Calu3 (cell line): ENCODE data around the gene ITGB4. TPM values are rescaled to one million over a fixed set of nuclear protein-coding genes. Genes with fewer than 3 reads are reported as not detected.

Experiments
- BruUV-seq: library from RNA; stranded (reverse); fragments of 400-500 nt; replicated peaks from 2 replicates; lab custom pipeline; 2021; lab: Mats Ljungman, UMichigan
- CTCF ChIA-PET: fragments of 300-600 bp; sonication (Branson Sonifier 250); formaldehyde crosslinking; loops from one replicate; lab custom pipeline; 2022; ENCODE audit warnings: antibody characterized with exemption; lab: Charles Lee
- DNase-seq: peaks from one replicate; pipeline ENCODE4 v3.0.0; 2022
- H3K27ac Mint-ChIP-seq: one replicate; pipeline ENCODE4 v1.8.0; 2022; ENCODE audit warnings: mixed read lengths; ENCODE audit not compliant: unreplicated experiment
- H3K27me3 Mint-ChIP-seq: one replicate; pipeline ENCODE4 v1.8.0; 2022; ENCODE audit warnings: mixed read lengths; ENCODE audit not compliant: unreplicated experiment
- H3K36me3 Mint-ChIP-seq: one replicate; pipeline ENCODE4 v1.8.0; 2022; ENCODE audit warnings: mild to moderate bottlenecking, moderate library complexity, mixed read lengths; ENCODE audit not compliant: insufficient read depth, unreplicated experiment
- H3K4me1 Mint-ChIP-seq: one replicate; pipeline ENCODE4 v1.8.0; 2022; ENCODE audit warnings: mild to moderate bottlenecking, low read depth, mixed read lengths; ENCODE audit not compliant: unreplicated experiment
- H3K4me3 Mint-ChIP-seq: one replicate; pipeline ENCODE4 v1.8.0; 2022; ENCODE audit warnings: mild to moderate bottlenecking, low read depth, moderate library complexity, mixed read lengths; ENCODE audit not compliant: unreplicated experiment
- H3K9me3 Mint-ChIP-seq: one replicate; pipeline ENCODE4 v1.8.0; 2022; ENCODE audit warnings: low read depth, mixed read lengths; ENCODE audit not compliant: unreplicated experiment
- intact Hi-C: fragments of 100-400 bp; cut with micrococcal nuclease; formaldehyde crosslinking; loops from one replicate; pipeline ENCODE4 v1.10.0; 2022; ENCODE audit not compliant: unreplicated experiment
- total RNA-seq: library from RNA; stranded (reverse); gene quantifications from 2 replicates; pipeline ENCODE4 v1.2.3, GENCODE V29; 2022
- TF ChIP-seq, protein P1 (sequence below): fragments of 200-600 bp; IDR thresholded peaks from one replicate; pipeline ENCODE4 v1.8.0; 2022; ENCODE audit warnings: antibody characterized with exemption; ENCODE audit not compliant: unreplicated experiment

The ITGB4 gene
- total RNA-seq, 1 experiment from 2014 or later = 253 TPM

DNA sequence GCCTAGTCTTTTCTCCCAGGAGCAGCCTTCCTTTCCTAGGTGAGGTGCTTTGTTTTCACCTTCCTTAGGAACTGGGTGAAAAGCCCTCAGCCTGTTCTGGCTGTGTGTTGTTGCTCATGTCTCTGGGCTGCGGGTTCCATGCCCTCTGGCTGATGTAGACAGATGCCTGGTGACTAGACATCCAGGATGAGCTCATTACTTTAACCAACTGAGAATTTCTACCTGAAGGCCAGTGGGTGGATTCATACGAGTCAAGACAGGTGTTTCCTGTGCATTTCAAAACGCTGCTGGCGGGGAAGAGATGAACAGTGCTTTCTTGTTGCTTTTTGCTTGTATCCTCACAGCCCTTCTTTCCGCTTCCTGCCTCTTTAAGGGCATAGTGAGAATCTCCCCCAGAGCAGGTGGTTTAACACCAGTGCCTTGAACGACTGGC, 31.8 kb upstream of the ITGB4 start:
- H3K27ac Mint-ChIP-seq = no peak overlapping the region
- no peaks in the 10 kb centered on the region for H3K27me3 Mint-ChIP-seq
- peaks cover 44% of the 10 kb centered on the region for H3K36me3 Mint-ChIP-seq
- H3K4me1 Mint-ChIP-seq = peaks cover 72% of the 10 kb centered on the region
- H3K9me3 Mint-ChIP-seq = no peaks in the 10 kb centered on the region
- no peak for DNase-seq
- BruUV-seq = no TSS peak
- intact Hi-C loops = no loop called here
- CTCF ChIA-PET = interaction anchor here (0.6 kb wide), 1 partner anchor 526 kb away, joined by 3 read pairs; no protein-coding TSS in a partner anchor
- TF ChIP-seq, protein P1, sequence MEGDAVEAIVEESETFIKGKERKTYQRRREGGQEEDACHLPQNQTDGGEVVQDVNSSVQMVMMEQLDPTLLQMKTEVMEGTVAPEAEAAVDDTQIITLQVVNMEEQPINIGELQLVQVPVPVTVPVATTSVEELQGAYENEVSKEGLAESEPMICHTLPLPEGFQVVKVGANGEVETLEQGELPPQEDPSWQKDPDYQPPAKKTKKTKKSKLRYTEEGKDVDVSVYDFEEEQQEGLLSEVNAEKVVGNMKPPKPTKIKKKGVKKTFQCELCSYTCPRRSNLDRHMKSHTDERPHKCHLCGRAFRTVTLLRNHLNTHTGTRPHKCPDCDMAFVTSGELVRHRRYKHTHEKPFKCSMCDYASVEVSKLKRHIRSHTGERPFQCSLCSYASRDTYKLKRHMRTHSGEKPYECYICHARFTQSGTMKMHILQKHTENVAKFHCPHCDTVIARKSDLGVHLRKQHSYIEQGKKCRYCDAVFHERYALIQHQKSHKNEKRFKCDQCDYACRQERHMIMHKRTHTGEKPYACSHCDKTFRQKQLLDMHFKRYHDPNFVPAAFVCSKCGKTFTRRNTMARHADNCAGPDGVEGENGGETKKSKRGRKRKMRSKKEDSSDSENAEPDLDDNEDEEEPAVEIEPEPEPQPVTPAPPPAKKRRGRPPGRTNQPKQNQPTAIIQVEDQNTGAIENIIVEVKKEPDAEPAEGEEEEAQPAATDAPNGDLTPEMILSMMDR = no peak
- no peak overlapping the region for H3K4me3 Mint-ChIP-seq

DNA sequence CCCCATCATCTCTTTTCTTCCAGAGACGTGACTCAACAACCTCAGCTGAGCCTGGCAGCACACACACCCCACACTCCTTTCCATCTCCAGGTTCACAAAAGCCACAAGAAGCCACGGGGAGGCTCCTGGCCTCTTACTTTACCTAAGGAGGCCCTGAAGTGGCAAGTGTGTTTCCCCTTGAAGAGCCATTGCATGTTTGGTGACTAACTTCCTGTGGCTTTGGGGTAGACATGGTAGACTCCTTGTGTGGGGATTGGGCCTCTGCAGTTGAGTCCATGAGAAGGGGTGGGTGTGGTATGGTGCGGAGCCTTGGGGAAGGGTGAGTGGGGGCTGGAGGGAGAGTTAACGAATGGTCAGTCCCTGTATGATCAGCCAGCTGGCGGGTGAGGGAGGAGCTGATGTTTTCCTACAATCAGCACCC, 29.9 kb upstream of the ITGB4 start:
- CTCF ChIA-PET = no interaction called here
- Mint-ChIP-seq H3K4me3 (no peak overlapping the region), H3K27ac (no peak overlapping the region), H3K36me3 (peaks cover 48% of the 10 kb centered on the region), H3K9me3 (no peaks in the 10 kb centered on the region), H3K4me1 (peaks cover 66% of the 10 kb centered on the region), H3K27me3 (no peaks in the 10 kb centered on the region)
- TF ChIP-seq, protein P1 = no peak
- DNase-seq = no peak
- intact Hi-C loops = no loop called here
- BruUV-seq = no TSS peak

DNA sequence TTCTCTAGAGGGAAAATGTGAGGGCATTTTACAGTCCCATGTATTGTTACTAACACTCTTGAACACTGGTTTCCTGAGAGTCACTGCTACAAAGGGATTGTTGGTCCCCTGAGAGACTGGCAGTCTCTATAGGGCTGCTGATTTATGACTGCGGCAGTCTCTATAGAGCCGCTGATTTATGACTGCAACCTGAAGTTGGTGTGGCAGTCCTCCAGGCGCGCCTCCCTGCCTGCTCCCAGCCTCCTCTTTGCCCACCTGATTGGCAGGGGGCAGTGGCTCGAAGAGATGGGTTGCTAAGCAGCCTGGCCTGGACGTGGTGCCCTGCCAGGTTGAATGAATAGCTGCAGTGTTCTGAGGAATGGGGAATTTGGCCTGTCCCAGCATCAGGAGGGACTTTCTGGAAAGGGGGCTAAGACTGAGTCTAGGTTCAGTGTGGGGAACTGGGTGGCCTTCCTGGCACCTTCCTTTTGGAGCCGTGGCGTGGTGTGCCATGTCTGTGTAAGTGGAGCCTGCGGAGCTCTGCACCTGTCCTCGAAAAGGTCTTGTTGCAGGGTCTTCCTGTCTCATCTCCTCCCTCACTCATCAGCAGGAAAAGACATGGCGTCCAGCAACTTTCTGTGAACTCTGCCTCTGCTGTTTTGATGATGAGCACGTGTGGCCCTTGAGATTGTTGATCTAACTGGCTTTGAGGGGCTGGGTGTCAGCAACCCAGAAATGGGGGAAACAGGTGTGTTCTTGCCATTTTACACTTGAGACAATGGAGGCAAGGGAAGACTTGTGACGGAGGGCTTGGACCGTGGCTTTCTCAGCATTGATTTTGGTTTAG, 29.2 kb upstream of the ITGB4 start:
- Mint-ChIP-seq H3K27me3 (no peaks in the 10 kb centered on the region), H3K4me1 (peaks cover 70% of the 10 kb centered on the region), H3K36me3 (peaks cover 53% of the 10 kb centered on the region), H3K27ac (no peak overlapping the region), H3K9me3 (no peaks in the 10 kb centered on the region), H3K4me3 (no peak overlapping the region)
- CTCF ChIA-PET = interaction anchor here (0.6 kb wide), 1 partner anchor 27 kb away, joined by 3 read pairs; no protein-coding TSS in a partner anchor
- no TSS peak for BruUV-seq
- DNase-seq = no peak
- intact Hi-C loops = no loop called here
- TF ChIP-seq, protein P1 = no peak

DNA sequence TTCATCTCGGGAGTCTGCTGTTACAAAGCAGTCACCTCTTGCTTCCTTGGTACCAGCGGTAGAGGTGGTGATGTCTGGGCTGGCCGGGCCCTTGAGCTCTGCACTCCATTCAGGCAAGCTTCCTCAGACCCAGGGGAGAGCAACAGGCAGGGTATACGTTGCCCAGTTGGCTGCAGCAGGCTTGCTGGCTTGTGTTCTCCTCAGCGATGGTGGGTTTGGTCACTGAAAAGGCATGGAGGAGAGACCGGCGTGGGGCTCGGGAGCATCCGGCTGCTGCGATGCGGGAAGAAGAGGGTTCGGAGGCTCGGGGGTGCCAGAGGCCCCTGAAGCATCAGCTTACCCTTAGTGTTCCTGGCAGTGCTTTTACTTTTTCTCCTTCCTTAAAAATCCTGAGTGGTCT, 28.3 kb upstream of the ITGB4 start:
- peaks cover 56% of the 10 kb centered on the region for H3K36me3 Mint-ChIP-seq
- DNase-seq = no peak
- peak overlapping the region; percentile 40 for H3K27ac Mint-ChIP-seq
- peaks cover 72% of the 10 kb centered on the region for H3K4me1 Mint-ChIP-seq
- BruUV-seq = no TSS peak
- no peaks in the 10 kb centered on the region for H3K9me3 Mint-ChIP-seq
- H3K27me3 Mint-ChIP-seq = no peaks in the 10 kb centered on the region
- TF ChIP-seq, protein P1 = no peak
- intact Hi-C loops = no loop called here
- no peak overlapping the region for H3K4me3 Mint-ChIP-seq
- CTCF ChIA-PET = no interaction called here
